Chondrocyte (in vitro differentiated cells): Measurements from ENCODE around the gene CEP170B. TPM values are rescaled to one million over a fixed set of nuclear protein-coding genes. Genes with fewer than 3 reads are reported as not detected.

Experiments used
- DNase-seq: peaks from one replicate; pipeline ENCODE4 v3.0.0; 2021; ENCODE audit warnings: mixed read lengths, low spot score
- H3K27ac Mint-ChIP-seq: one replicate; pipeline ENCODE4 v1.8.0; 2021; ENCODE audit warnings: mild to moderate bottlenecking, moderate library complexity, mixed read lengths; ENCODE audit not compliant: unreplicated experiment
- H3K27me3 Mint-ChIP-seq: 2 replicates; pipeline ENCODE4 v1.8.0; 2021; ENCODE audit warnings: low read depth, mixed read lengths
- H3K36me3 Mint-ChIP-seq: 2 replicates; pipeline ENCODE4 v1.8.0; 2021; ENCODE audit warnings: low read depth, mixed read lengths
- H3K4me1 Mint-ChIP-seq: 2 replicates; pipeline ENCODE4 v1.8.0; 2021; ENCODE audit warnings: low read depth, mild to moderate bottlenecking, mixed read lengths
- H3K4me3 Mint-ChIP-seq: one replicate; pipeline ENCODE4 v1.8.0; 2021; ENCODE audit warnings: mild to moderate bottlenecking, moderate library complexity, mixed read lengths; ENCODE audit not compliant: unreplicated experiment
- H3K9me3 Mint-ChIP-seq: 2 replicates; pipeline ENCODE4 v1.8.0; 2021; ENCODE audit warnings: low read depth, mixed read lengths
- total RNA-seq: library from RNA; stranded (reverse); gene quantifications from 3 replicates; pipeline ENCODE4 v1.2.1, GENCODE V29; 2021
- TF ChIP-seq, protein P1 (sequence below): fragments of 200-600 bp; sonication (generic); IDR thresholded peaks from 2 replicates; pipeline ENCODE4 v1.5.0; 2021; ENCODE audit warnings: antibody characterized with exemption, mild to moderate bottlenecking, moderate library complexity

CEP170B gene
- total RNA-seq, 1 donor from 2014 or later = 39.2 TPM

DNA sequence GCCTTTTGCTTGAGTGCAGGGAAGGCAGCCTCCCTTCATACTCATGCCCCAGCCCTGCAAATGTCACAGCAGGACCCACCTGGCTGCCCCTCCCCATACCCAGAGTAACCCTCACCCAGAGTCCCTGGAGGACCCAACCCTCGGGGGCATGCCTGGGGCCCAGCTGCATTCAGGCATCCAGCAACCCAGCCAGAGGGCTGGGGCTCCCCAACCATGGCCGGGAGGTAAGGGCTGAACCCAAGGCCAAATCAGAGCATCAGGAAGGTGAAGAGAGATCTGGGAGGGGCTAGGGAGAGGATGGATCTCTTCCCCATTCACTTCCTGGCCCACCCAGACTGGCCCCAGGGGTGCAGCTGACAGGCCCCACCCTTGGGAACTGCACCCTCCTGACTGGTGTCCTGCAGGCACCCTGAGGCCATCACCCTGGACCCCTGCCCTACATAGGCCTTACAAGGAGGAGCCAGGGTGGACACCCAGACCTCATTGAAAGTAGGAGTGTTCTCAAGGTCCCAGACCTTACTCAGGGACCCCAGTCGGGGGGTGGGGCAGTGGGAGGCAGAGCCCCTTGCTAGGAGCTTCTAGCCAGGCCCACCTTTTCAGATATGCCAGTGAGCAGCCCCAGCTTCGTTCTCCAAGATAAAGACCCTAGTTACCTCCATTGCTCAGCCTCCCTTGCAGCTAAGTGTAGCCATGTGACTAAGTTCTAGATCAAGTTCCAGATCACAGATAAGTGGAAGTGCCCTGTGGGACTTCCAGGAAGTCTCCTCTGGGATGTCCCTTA lies 58.8 kb downstream of the CEP170B start:
- no peaks in the 10 kb centered on the region for H3K27me3 Mint-ChIP-seq
- no peaks in the 10 kb centered on the region for H3K36me3 Mint-ChIP-seq
- H3K27ac Mint-ChIP-seq = no peak overlapping the region
- TF ChIP-seq, protein P1, sequence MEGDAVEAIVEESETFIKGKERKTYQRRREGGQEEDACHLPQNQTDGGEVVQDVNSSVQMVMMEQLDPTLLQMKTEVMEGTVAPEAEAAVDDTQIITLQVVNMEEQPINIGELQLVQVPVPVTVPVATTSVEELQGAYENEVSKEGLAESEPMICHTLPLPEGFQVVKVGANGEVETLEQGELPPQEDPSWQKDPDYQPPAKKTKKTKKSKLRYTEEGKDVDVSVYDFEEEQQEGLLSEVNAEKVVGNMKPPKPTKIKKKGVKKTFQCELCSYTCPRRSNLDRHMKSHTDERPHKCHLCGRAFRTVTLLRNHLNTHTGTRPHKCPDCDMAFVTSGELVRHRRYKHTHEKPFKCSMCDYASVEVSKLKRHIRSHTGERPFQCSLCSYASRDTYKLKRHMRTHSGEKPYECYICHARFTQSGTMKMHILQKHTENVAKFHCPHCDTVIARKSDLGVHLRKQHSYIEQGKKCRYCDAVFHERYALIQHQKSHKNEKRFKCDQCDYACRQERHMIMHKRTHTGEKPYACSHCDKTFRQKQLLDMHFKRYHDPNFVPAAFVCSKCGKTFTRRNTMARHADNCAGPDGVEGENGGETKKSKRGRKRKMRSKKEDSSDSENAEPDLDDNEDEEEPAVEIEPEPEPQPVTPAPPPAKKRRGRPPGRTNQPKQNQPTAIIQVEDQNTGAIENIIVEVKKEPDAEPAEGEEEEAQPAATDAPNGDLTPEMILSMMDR = no peak
- H3K4me1 Mint-ChIP-seq = no peaks in the 10 kb centered on the region
- no peak for DNase-seq
- H3K9me3 Mint-ChIP-seq = peaks cover 3% of the 10 kb centered on the region
- no peak overlapping the region for H3K4me3 Mint-ChIP-seq

DNA sequence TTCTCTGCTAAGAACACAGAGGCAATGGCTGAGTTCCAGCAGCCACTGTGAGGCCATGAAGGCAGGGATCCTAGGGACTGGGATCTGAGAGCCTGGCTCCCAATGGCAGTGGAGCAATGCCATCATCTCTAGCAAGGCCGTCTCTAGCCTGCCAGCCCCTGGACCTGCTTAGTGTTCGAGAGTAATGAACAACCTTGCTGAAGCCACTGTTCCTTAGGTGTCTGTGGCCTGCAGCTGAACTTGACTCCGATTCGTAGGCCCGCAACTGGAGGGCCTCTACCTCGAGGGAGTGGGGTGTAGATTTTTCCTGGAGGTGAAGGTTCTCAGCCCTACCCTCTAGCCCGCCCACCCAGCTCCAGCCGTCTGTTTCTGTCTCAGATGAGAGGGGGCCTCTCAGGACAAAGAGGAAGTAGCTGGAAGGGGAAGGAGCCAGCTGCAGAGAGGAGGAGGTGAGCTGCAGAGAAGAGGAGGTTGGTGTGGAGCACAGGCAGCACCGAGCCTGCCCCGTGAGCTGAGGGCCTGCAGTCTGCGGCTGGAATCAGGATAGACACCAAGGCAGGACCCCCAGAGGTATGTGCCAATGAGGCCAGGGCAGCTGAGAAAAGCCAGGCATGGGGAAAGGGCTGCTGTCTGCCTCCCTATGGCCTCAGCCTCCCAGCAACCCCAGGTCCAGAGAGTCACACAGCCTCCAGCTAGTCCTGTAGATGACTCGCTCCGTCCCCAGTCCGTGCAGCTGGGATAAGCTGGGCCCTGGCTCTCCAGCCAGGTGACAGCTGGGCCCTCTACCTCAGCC lies 59.5 kb downstream of the CEP170B start, which contains the start of gene PLD4:
TSS of gene PLD4 (plus strand) at position 459 of the 793 bp plus-strand sequence. CDS start 2,262 bp downstream, outside the sequence.
- Mint-ChIP-seq H3K4me1 (no peaks in the 10 kb centered on the region), H3K9me3 (peaks cover 3% of the 10 kb centered on the region), H3K36me3 (no peaks in the 10 kb centered on the region), H3K27ac (no peak within 1 kb of the TSS), H3K27me3 (no peaks in the 10 kb centered on the region), H3K4me3 (no peak within 1 kb of the TSS)
- TF ChIP-seq, protein P1 = no peak
- DNase-seq = no peak

DNA sequence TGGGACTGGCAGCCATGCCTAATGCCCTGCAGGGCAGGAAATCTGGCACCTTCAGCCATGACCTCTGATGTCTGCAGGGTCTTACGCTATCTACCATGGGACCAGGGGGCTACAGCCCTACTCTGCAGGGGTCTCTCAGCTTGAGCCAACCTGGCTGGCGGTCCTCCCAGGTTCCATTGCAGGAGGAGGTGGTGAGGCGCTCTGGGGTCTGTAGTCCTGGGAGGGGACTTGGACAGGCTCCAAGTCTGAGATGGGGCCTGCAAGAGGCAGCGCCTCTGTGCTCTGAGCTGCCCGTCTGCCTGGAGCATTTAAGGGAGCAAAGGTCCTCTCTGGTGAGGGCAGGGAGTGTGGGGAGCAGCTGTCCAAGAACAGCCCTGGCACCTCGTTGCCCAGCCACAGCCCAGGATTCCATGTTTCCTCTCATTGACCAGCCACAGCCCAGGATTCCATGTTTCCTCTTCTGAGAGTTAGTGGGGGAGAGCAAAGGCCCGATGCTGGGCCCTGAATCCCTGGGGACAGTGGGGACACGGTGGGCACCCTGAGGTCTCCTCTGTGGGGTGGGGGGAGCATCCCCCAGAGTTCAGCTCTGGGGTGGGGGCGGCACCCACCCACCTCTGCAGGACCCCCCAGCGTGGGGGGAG lies 60.3 kb downstream of the CEP170B start:
- TF ChIP-seq, protein P1 = no peak
- peaks cover 3% of the 10 kb centered on the region for H3K9me3 Mint-ChIP-seq
- no peak overlapping the region for H3K4me3 Mint-ChIP-seq
- H3K27ac Mint-ChIP-seq = no peak overlapping the region
- no peaks in the 10 kb centered on the region for H3K4me1 Mint-ChIP-seq
- DNase-seq = no peak
- no peaks in the 10 kb centered on the region for H3K27me3 Mint-ChIP-seq
- no peaks in the 10 kb centered on the region for H3K36me3 Mint-ChIP-seq

DNA sequence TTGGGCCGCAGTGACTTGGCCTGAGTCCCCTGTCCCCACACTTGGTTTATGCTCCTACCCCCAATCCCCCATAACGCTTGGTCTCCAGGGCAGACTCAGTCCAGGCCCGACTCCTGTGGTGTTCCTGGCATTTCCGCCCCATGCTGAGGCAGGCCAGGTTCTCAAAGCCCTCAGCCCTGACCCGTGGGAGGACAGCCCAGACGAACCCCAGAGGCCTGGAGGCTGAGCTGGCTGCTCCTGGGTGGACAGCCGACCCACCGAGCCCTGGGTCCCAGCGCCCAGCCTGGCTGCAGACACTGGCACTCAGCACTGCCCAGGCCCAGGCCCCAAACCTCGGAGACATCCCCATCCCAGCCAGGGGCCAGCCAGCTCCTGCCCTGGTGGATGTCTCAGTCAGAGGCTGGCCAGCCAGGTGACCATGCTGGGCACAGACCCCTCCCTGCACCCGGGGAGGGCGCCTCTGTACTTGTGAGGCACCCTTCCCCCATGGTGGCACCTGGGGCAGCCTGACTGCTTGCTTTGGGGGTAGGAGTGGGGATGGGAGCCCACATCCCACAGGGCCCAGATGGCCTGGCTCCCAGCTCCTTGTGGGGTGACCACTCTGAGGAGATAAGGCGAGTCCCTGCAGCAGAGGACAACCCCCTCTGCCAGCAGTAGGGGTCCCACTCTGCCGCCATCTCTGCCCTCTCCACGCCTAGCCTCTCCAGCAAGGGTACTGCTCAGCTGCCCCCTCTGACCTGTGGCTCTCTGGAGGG lies 61.0 kb downstream of the CEP170B start:
- TF ChIP-seq, protein P1 = no peak
- peak; percentile 89 for DNase-seq
- H3K27ac Mint-ChIP-seq = no peak overlapping the region
- peaks cover 3% of the 10 kb centered on the region for H3K9me3 Mint-ChIP-seq
- H3K4me1 Mint-ChIP-seq = no peaks in the 10 kb centered on the region
- H3K4me3 Mint-ChIP-seq = no peak overlapping the region
- no peaks in the 10 kb centered on the region for H3K36me3 Mint-ChIP-seq
- H3K27me3 Mint-ChIP-seq = no peaks in the 10 kb centered on the region
